ENCODE results near the gene PIRT.

The PIRT gene

DNA sequence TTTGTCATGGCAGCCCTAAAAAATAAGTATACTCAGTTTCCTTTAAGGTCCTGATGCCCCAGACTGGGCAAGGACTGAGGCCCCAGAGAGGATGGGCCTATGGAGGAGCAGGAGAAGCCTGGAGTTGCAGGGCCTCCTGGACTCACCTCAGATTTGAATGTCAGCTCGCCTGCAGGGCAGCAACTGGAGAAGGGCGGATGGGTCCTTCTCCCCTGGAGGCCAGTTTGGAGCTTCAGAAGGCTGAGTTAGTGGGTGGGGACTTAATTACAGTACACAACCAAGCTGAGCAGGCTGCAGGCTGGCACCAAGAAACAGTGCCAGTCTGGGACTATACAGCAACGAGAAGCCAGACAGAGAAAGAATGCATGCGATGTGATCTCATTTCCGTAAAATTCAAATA lies 6.2 kb downstream of the PIRT start:
- H3K9me3 ChIP-seq (replicated peaks in 1 of 11) = no peaks in the 10 kb centered on the region
- H3K36me3 ChIP-seq = no peaks in the 10 kb centered on the region
- H3K4me3 ChIP-seq = no peak overlapping the region
- no peak overlapping the region for H3K4me2 ChIP-seq
- TF ChIP-seq Cebpa-rat (IDR thresholded peaks at IDR 0.05) = no peak
- H4K20me1 ChIP-seq = no peaks in the 10 kb centered on the region
- H3K4me1 ChIP-seq = no peaks in the 10 kb centered on the region
- H3K27me3 ChIP-seq = no peaks in the 10 kb centered on the region
- no peak overlapping the region for H3K27ac ChIP-seq
- no peak overlapping the region for H3K9ac ChIP-seq

- Histone ChIP-seq H3K9ac (no peak overlapping the region), H3K4me2 (no peak overlapping the region), H3K4me3 (no peak overlapping the region), H3K9me3 (replicated peaks in 1 of 11) (no peaks in the 10 kb centered on the region), H4K20me1 (no peaks in the 10 kb centered on the region), H3K4me1 (no peaks in the 10 kb centered on the region), H3K36me3 (no peaks in the 10 kb centered on the region), H3K27ac (no peak overlapping the region), H3K27me3 (no peaks in the 10 kb centered on the region)
- no peak for TF ChIP-seq Cebpa-rat (IDR thresholded peaks at IDR 0.05)
Observed at GRCh38 chr17:10827898-10828552, 9.9 kb downstream of the PIRT start.

GRCh38 chr17:10824874-10825273 lies 13.0 kb downstream of the PIRT start:
- no peaks in the 10 kb centered on the region for H3K27me3 ChIP-seq
- no peaks in the 10 kb centered on the region for H3K9me3 ChIP-seq (replicated peaks in 1 of 11)
- TF ChIP-seq Cebpa-rat (IDR thresholded peaks at IDR 0.05) = no peak
- H3K9ac ChIP-seq = no peak overlapping the region
- H3K4me3 ChIP-seq = no peak overlapping the region
- no peaks in the 10 kb centered on the region for H4K20me1 ChIP-seq
- H3K36me3 ChIP-seq = no peaks in the 10 kb centered on the region
- no peak overlapping the region for H3K4me2 ChIP-seq
- no peak overlapping the region for H3K27ac ChIP-seq
- no peaks in the 10 kb centered on the region for H3K4me1 ChIP-seq

DNA sequence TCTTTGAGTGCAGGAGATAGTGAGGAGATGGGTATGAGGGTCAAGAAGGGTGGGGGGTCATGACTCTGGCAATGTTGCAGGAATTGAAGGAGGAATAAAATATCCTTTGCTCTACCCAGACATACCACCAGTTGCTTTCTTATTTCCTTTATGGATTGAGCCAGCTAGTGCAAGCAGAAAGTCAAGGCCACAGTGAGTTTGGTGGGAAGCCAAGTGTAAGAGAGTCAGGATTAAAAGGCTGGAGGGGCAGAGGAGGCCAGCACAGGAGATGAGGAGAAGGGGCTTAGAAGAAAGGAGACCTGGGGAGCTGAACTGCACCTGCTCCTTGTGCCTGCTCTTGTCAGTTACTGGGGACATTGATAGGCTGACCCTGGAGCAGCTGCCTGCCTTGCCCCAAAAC lies 16.1 kb downstream of the PIRT start:
- no peak for TF ChIP-seq Cebpa-rat (IDR thresholded peaks at IDR 0.05)
- H3K4me1 ChIP-seq = no peaks in the 10 kb centered on the region

GRCh38 chr17:10821054-10821453 lies 16.8 kb downstream of the PIRT start:
- no peaks in the 10 kb centered on the region for H3K4me1 ChIP-seq
- no peaks in the 10 kb centered on the region for H3K9me3 ChIP-seq (replicated peaks in 1 of 11)
- H3K27ac ChIP-seq = no peak overlapping the region
- TF ChIP-seq Cebpa-rat (IDR thresholded peaks at IDR 0.05) = no peak
- no peak overlapping the region for H3K9ac ChIP-seq
- no peak overlapping the region for H3K4me2 ChIP-seq
- H3K4me3 ChIP-seq = no peak overlapping the region
- H3K36me3 ChIP-seq = no peaks in the 10 kb centered on the region
- H3K27me3 ChIP-seq = no peaks in the 10 kb centered on the region
- H4K20me1 ChIP-seq = no peaks in the 10 kb centered on the region

More for the DNA sequence above, 16.1 kb downstream of the PIRT start:
- H3K36me3 ChIP-seq = no peaks in the 10 kb centered on the region
- H3K4me3 ChIP-seq = no peak overlapping the region
- H4K20me1 ChIP-seq = no peaks in the 10 kb centered on the region
- H3K9me3 ChIP-seq (replicated peaks in 1 of 11) = no peaks in the 10 kb centered on the region
- H3K27ac ChIP-seq = no peak overlapping the region
- H3K4me2 ChIP-seq = no peak overlapping the region
- H3K27me3 ChIP-seq = no peaks in the 10 kb centered on the region
- no peak overlapping the region for H3K9ac ChIP-seq

DNA sequence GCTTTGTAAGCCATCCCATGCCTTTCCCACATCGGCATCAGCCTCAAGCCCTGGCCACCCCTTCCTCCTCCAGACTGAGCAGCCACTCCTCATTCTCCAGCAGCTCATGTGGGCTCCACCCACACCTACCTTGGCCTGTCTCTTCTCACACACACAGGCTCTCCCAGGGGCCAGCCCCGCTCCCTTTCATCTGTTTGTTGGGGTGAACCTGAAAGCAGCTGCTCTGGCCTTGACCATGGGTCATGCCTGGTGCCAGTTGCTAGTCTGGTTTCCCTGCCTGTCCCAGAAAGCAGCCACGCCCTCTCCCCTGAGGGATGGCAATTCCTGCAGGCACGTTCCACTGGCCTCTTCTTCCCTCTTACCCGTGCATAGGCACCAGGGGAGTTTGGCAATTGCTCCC lies 22.6 kb downstream of the PIRT start:
- no peak overlapping the region for H3K27ac ChIP-seq
- no peaks in the 10 kb centered on the region for H3K4me1 ChIP-seq
- H3K9ac ChIP-seq = no peak overlapping the region
- no peaks in the 10 kb centered on the region for H3K36me3 ChIP-seq
- no peaks in the 10 kb centered on the region for H3K9me3 ChIP-seq (replicated peaks in 1 of 11)
- H3K4me3 ChIP-seq = no peak overlapping the region
- no peak for TF ChIP-seq Cebpa-rat (IDR thresholded peaks at IDR 0.05)
- H3K4me2 ChIP-seq = no peak overlapping the region
- H4K20me1 ChIP-seq = no peaks in the 10 kb centered on the region
- H3K27me3 ChIP-seq = no peaks in the 10 kb centered on the region

DNA sequence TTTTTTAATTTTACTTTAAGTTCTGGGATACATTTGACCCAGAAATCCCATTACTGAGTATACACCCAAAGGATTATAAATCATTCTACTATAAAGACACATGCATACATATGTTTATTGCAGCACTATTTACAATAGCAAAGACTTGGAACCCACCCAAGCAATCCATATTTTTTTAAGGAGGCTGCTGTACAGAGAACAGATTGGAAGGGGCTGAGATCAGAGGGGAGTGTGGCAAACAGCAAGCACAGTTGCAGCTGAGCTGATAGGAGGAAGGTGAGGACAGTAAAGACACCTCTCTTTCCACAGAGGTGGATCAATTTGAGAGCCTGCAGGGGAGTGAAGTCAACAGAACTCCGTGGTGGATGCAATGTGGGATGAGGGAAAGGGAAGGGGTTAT lies 23.8 kb downstream of the PIRT start:
- no peak overlapping the region for H3K9ac ChIP-seq
- H3K36me3 ChIP-seq = no peaks in the 10 kb centered on the region
- no peaks in the 10 kb centered on the region for H3K9me3 ChIP-seq (replicated peaks in 1 of 11)
- H3K27ac ChIP-seq = no peak overlapping the region
- no peaks in the 10 kb centered on the region for H4K20me1 ChIP-seq
- no peak for TF ChIP-seq Cebpa-rat (IDR thresholded peaks at IDR 0.05)
- no peaks in the 10 kb centered on the region for H3K27me3 ChIP-seq
- no peak overlapping the region for H3K4me2 ChIP-seq
- no peak overlapping the region for H3K4me3 ChIP-seq
- no peaks in the 10 kb centered on the region for H3K4me1 ChIP-seq

DNA sequence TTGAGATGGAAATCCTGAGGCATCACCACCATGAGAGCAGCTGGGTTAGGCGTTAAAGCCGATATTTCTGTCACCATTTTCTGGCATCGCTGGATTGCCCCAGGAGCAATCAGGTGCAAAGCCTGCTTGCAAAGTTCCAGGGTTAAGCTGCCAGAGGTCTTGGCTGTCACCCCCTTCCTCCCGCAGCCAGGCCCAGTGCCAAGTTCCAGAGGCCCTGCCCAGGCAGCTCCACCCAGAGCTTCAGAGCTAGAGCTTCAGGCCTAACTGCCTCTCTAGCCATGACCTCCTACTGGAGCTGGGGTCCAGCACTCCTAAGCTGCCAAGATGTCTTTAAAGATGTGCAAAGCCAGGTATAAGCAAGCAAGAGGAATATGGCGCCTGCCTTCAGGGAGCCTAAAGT lies 25.2 kb downstream of the PIRT start:
- no peaks in the 10 kb centered on the region for H3K4me1 ChIP-seq
- H3K4me2 ChIP-seq = no peak overlapping the region
- H3K4me3 ChIP-seq = no peak overlapping the region
- no peaks in the 10 kb centered on the region for H3K9me3 ChIP-seq (replicated peaks in 1 of 11)
- no peak for TF ChIP-seq Cebpa-rat (IDR thresholded peaks at IDR 0.05)
- no peaks in the 10 kb centered on the region for H3K36me3 ChIP-seq
- H3K27me3 ChIP-seq = no peaks in the 10 kb centered on the region
- no peak overlapping the region for H3K9ac ChIP-seq
- no peak overlapping the region for H3K27ac ChIP-seq
- H4K20me1 ChIP-seq = no peaks in the 10 kb centered on the region

- Histone ChIP-seq H3K36me3 (no peaks in the 10 kb centered on the region), H3K27me3 (no peaks in the 10 kb centered on the region), H3K9ac (no peak overlapping the region), H3K4me1 (no peaks in the 10 kb centered on the region), H4K20me1 (no peaks in the 10 kb centered on the region), H3K27ac (no peak overlapping the region), H3K9me3 (replicated peaks in 1 of 11) (no peaks in the 10 kb centered on the region), H3K4me3 (no peak overlapping the region), H3K4me2 (no peak overlapping the region)
- TF ChIP-seq Cebpa-rat (IDR thresholded peaks at IDR 0.05) = no peak
Observed at GRCh38 chr17:10809605-10810004, 28.3 kb downstream of the PIRT start.

GRCh38 chr17:10807704-10808128 lies 30.2 kb downstream of the PIRT start:
- Histone ChIP-seq H4K20me1 (no peaks in the 10 kb centered on the region), H3K9me3 (replicated peaks in 1 of 11) (no peaks in the 10 kb centered on the region), H3K4me2 (no peak overlapping the region), H3K27ac (no peak overlapping the region), H3K4me3 (no peak overlapping the region), H3K27me3 (no peaks in the 10 kb centered on the region), H3K4me1 (peaks cover 0 to 7% (median 0%) of the 10 kb centered on the region in 10 experiments; a peak in 4 of 20 replicates), H3K9ac (no peak overlapping the region), H3K36me3 (no peaks in the 10 kb centered on the region)
- TF ChIP-seq Cebpa-rat (IDR thresholded peaks at IDR 0.05) = no peak
